DND-41 (cell line): ENCODE results near the gene SLC2A4RG.

Source experiments
- ATAC-seq: fragments of 200-7000 bp; cut with Tn5 transposase; 3 replicates; pipeline ENCODE4 v1.9.1; 2021; ENCODE audit warnings: low read depth; ENCODE audit not compliant: insufficient read depth
- DNase-seq: peaks from one replicate; pipeline ENCODE4 v3.0.0-alpha.2; 2020
- H2AFZ ChIP-seq: 2 replicates; pipeline ENCODE4 v1.6.0; 2012; ENCODE audit warnings: low read depth, low read length
- H3K27ac ChIP-seq: 2 replicates; pipeline ENCODE4 v1.5.1; 2012; ENCODE audit warnings: low read length, inconsistent platforms
- H3K27me3 ChIP-seq: fragments of 200-600 bp; sonication (generic); 2 replicates; pipeline ENCODE4 v1.6.0; 2012; ENCODE audit warnings: low read length, mild to moderate bottlenecking, inconsistent platforms; ENCODE audit not compliant: insufficient read depth, poor library complexity
- H3K36me3 ChIP-seq: 2 replicates; pipeline ENCODE4 v1.5.1; 2012; ENCODE audit warnings: low read length, inconsistent platforms; ENCODE audit not compliant: insufficient read depth
- H3K4me1 ChIP-seq: 2 replicates; pipeline ENCODE4 v1.5.1; 2012; ENCODE audit warnings: mild to moderate bottlenecking, low read length; ENCODE audit not compliant: insufficient read depth
- H3K4me2 ChIP-seq: 2 replicates; pipeline ENCODE4 v1.6.0; 2012; ENCODE audit warnings: mild to moderate bottlenecking, moderate library complexity, low read length, inconsistent platforms; ENCODE audit not compliant: insufficient read depth
- H3K4me3 ChIP-seq, 2 experiments: fragments of 200-600 bp in 1 of 2; shearing (Covaris generic) in 1 of 2; 2 replicates each; pipeline ENCODE4 v1.5.1; 2012 to 2016; ENCODE audit warnings: inconsistent platforms in 2 of 2, low read length in 2 of 2, mild to moderate bottlenecking in 2 of 2, low read depth in 1 of 2, moderate library complexity in 1 of 2
- H3K79me2 ChIP-seq: 2 replicates; pipeline ENCODE4 v1.6.0; 2012; ENCODE audit warnings: low read length, inconsistent platforms; ENCODE audit not compliant: insufficient read depth
- H3K9ac ChIP-seq: 2 replicates; pipeline ENCODE4 v1.6.0; 2012; ENCODE audit warnings: low read depth, mild to moderate bottlenecking, inconsistent platforms, low read length, moderate library complexity
- H3K9me3 ChIP-seq: 2 replicates; pipeline ENCODE4 v1.5.1; 2012; ENCODE audit warnings: low read length, moderate library complexity, mild to moderate bottlenecking, inconsistent platforms; ENCODE audit not compliant: insufficient read depth, severe bottlenecking
- H4K20me1 ChIP-seq: 2 replicates; pipeline ENCODE4 v1.6.0; 2012; ENCODE audit warnings: low read length; ENCODE audit not compliant: insufficient read depth
- CTCF ChIP-seq: IDR thresholded peaks from 2 replicates; pipeline ENCODE4 v1.5.1; 2012; ENCODE audit warnings: borderline replicate concordance, low read length, moderate library complexity, mild to moderate bottlenecking; ENCODE audit not compliant: poor library complexity, severe bottlenecking; ENCODE audit errors: extremely low read depth
- EZH2 ChIP-seq: IDR thresholded peaks from 3 replicates; pipeline ENCODE4 v1.6.1; 2012; ENCODE audit warnings: borderline replicate concordance, low read depth, mild to moderate bottlenecking, moderate library complexity, low read length, inconsistent platforms; ENCODE audit not compliant: severe bottlenecking

Gene SLC2A4RG

GRCh38 chr20:63746751-63747315 lies 7.3 kb downstream of the SLC2A4RG start:
- H3K79me2 ChIP-seq = no peaks in the 10 kb centered on the region
- no peak overlapping the region for H3K27ac ChIP-seq
- H3K4me1 ChIP-seq = peaks cover 16% of the 10 kb centered on the region
- H3K4me2 ChIP-seq = no peak overlapping the region
- peaks cover 5% of the 10 kb centered on the region; the same call in 1 of the 2 replicates for H4K20me1 ChIP-seq
- H3K36me3 ChIP-seq = peaks cover 15% of the 10 kb centered on the region
- H3K9me3 ChIP-seq = no peaks in the 10 kb centered on the region
- TF ChIP-seq CTCF (no peak), EZH2 (no peak)
- no peak for DNase-seq
- no peaks in the 10 kb centered on the region for H3K27me3 ChIP-seq
- no peak overlapping the region for H3K4me3 ChIP-seq
- no peak for ATAC-seq
- H3K9ac ChIP-seq = no peak overlapping the region
- no peak overlapping the region for H2AFZ ChIP-seq

GRCh38 chr20:63747622-63748069 lies 8.1 kb downstream of the SLC2A4RG start:
- Histone ChIP-seq H3K4me3 (no peak overlapping the region), H3K9me3 (no peaks in the 10 kb centered on the region), H3K9ac (no peak overlapping the region), H3K4me1 (peaks cover 15% of the 10 kb centered on the region), H3K27me3 (no peaks in the 10 kb centered on the region), H3K36me3 (peaks cover 7% of the 10 kb centered on the region), H3K79me2 (no peaks in the 10 kb centered on the region), H3K4me2 (no peak overlapping the region), H4K20me1 (peaks cover 2% of the 10 kb centered on the region; the same call in 1 of the 2 replicates), H2AFZ (no peak overlapping the region), H3K27ac (no peak overlapping the region)
- ATAC-seq (no peak), DNase-seq (no peak)
- TF ChIP-seq CTCF (no peak), EZH2 (no peak)

GRCh38 chr20:63748070-63748933 lies 8.7 kb downstream of the SLC2A4RG start:
- Histone ChIP-seq H3K27me3 (no peaks in the 10 kb centered on the region), H3K9me3 (no peaks in the 10 kb centered on the region), H4K20me1 (no peaks in the 10 kb centered on the region), H3K4me3 (no peak overlapping the region), H3K4me2 (no peak overlapping the region), H3K79me2 (no peaks in the 10 kb centered on the region), H3K9ac (no peak overlapping the region), H3K4me1 (peaks cover 15% of the 10 kb centered on the region), H3K27ac (no peak overlapping the region), H2AFZ (no peak overlapping the region), H3K36me3 (peaks cover 2% of the 10 kb centered on the region)
- no peak for ATAC-seq
- no peak for DNase-seq
- no peak for TF ChIP-seq CTCF
- TF ChIP-seq EZH2 = no peak
